T-helper 2 cell (primary cell): ENCODE results near the gene DNLZ.
"Not testable (repeated sequence)": the region's sequence is repeated elsewhere in the genome, so short reads cannot be mapped to it uniquely, and the experiment has no call there.

Experiments used
- DNase-seq, 5 experiments: peaks; one replicate each; pipeline versions ENCODE4 v3.0.0 to v3.0.0-alpha.2; 2012 to 2022
- total RNA-seq, 2 donors: gene quantifications; one replicate each; lab custom pipeline; 2026; lab: John Stamatoyannopoulos, UW

DNLZ gene
- 2.8 to 5.0 reads per million in 2 donors for total RNA-seq

DNA sequence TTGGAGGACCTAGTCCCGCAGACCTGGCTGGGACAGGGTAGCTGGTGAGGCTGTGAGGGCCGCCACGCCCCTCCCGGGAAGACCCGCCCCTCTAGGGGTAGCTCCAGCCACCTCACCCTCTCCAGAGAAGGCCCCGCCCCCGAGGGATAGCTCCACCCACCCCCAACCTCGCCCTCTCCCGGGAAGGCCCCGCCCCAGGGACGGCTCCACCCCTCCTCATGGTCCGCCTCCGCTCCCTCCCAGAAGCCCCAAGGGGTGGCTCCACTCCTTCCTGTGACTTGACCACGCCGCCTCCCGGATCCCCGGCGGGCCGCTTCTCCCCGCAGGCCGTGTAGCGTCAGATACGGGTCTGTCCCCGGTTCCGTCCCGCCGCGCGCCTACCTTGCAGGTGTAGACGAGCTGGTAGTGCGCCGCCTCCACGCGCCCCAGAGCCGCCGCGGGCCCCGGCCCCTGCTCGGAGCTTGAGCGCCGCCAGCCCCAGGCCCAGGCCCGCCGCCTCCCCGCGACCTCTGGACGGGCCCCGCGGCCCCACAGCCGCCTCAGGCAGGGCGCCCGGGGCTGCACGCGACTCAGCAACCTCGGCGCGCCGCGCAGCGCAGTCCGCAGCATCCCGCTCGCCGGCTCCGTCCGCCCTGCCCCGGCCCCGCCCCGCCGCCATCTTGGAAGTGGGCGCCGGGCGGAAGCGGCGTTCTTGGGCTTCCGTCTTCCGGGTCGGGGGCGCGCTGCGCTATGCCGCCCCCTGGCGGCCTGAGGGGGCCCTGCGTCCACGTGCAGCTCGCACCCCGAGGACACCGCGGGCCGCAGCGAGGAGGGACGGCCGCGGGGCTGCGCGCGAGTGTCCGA, at the start of gene DNLZ:
TSS of gene DNLZ (minus strand) at position 639 of the 843 bp plus-strand sequence. CDS start at position 609, 30 bp downstream.
- DNase-seq = peak; percentile 81 to 92 (median 90)

DNA sequence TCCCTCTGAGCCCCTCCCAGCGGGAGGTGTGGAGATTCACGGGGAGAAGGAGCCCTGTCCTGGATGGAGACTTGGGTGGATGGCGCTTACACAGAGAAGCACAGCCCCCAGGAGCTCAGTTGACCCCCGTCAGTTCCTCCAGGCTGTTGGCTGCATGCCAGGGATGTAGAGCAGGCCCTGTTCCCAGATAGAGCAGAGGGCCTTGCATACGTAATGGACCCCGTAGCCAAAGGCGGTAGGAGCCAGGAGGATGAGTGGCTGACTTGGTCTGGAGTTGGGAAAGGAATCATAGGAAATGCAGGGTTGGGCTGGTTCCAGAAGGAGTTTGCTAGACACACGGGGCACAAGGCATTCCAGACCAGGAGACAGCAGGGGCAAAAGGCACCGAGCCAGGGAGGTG, 49.4 kb upstream of the DNLZ start:
- no peak for DNase-seq

DNA sequence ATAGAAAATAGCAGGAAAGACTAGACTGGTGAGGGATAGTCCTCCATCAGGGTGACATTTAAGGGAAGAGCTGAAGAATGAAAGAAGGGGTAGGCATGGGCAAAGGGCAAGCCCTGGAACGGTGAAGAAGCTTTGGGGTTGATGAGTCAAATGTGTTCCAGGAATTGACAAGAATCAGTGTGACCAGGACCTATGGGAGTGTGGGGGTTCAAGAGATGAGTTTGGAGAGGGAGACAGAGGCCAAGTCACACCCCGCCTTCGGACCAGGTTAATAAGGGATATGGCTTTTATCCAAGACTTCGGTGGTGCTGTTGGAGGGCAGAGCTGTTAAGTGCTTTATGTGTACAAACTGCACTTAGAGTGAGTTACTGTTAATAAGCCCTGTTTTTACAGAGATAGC, 47.8 kb upstream of the DNLZ start:
- DNase-seq = no peak

DNA sequence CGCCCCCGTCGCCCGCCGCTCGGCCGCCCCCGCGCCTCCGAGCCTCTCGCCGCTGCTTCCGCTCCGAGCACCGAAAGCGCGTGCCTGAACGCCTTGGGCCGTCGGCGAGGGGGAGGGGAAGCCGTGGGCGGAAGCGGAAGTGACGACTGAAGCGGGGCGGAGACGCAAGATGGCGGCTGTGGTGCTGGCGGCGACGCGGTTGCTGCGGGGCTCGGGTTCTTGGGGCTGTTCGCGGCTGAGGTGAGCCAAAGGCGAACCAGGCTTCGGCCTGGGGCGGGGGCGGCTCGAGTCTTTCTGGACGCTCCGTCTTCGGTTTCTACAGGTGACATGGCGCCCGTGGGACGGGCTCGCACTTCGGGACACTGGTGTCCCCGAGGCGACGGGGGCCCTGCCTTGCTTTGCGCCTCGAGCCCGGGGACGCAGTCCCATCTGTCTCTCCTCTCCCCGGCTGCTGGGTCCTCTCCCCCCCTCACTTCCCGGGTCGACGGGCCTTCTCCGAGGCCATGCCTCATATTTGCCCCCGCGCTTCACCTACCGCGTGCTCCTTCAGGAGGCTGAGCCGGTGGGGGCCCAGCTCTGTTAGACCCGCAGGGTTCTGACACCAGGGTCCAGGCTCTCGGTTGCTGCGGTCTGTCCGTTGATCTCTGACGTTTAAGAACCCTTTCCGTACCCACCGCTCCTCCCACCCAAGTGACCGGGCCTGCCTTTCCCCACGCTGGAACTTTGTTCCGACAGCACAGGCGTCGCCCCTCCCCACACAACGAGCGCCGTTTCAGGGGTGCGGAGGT, 47.1 kb upstream of the DNLZ start, which contains the start of the genes ENTR1 and PMPCA:
TSS of gene ENTR1 (minus strand) at position 115 of the 788 bp plus-strand sequence. CDS start 217 bp downstream, outside the sequence.
TSS of gene PMPCA (plus strand) at position 159 of the 788 bp plus-strand sequence. CDS start at position 170, 11 bp downstream.
- peak; percentile 89 to 95 (median 93) for DNase-seq

DNA sequence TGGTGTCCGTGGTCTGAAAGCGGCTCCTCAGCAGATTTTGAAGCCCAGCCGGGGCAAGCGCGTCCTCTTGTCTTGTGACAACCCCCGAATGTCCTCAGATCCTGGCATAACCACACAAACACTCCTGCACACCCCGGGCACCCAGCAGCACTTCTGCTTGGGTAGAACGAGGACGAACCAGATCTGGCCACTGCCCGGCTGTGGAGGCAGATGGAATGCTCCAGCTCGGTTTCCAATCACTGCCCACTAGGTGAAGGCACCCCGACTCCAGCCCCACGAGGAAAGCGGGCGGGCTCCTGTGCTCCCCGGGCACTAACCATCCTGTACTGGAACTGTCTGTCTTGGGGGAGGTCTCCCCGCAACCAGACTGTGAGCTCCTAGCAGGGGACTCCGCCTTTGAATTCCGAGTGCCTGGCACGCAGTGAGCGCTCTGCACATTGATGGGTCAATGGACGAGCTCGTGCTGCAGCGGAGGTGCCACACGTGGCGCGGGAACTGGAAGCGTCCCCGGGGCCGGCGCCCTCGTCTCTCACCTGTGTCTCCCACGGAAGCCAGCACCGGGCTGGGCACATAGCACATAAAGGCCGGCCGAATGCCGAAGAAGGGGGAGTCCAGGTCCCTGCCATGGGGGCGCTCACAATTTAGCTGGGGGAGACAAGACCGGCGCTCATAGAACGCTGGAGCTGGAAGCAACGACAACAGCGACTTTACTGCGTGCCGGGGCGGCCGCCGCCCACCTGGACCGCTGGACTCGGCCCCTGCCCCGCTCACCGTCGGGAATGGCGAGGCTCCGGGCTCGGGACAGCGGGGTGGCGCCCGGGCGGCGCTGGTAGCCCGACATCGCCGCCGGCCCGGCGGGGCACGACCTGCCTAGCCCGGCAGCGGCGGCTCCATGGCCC, 46.3 kb upstream of the DNLZ start:
- DNase-seq = peak in 2 of 5 experiments; percentile 32 to 64

DNA sequence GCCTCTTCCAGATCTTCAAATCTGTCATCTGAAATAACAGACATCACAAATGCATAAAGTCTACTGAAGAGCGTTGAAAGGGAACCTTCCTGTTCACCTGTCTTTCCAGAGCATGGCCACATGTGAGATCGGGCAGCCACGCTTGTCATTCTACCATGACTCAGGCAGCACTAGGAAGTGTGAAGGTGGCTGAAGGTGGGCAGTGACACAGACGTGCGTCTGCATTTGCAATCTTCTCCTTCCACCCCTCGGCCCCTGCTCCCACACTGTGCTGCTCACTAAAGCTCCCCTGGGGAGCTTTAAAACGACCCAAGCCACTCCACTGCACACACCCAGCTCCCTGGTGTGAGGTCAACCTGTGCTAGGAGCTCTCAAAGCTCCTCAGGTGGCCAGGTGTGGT, 44.4 kb upstream of the DNLZ start:
- no peak for DNase-seq

DNA sequence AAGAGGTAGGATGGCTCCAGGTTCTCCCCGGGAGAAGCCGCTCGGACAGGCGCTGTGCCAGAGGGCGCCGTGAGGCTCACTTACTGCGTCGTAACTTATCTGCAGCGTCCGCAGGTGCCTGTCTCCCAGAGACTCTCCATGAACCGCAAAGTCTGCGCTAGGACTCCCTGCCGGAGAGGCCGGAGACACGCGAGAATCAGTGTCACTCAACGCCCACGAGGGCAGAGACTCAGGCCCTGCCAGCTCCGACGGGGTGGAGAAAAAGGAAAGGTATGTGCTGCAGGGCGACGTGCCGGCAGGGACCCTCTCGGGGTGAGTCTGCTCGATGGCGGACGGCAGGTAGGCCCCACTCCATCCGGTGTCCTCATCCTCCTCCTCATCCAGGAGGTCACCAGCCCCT, 43.5 kb upstream of the DNLZ start:
- DNase-seq = not testable (repeated sequence)

DNA sequence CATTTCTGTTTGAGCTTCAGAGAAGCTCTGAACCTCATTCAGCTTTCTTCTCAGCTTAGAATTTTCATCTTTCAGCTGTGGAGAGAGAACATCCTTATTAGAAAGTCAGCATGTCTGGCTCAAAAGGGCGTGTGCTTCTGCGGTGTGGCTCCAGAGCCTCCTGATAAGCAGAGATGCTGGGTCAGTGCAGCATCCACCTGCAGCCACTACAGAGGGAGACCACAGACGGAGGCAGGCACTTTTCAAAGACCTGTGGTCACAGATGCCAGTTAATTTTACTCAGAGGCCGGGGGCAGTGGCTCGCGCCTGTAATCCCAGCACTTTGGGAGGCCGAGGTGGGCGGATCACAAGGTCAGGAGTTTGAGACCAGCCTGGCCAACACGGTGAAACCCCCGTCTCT, 42.4 kb upstream of the DNLZ start:
- not testable (repeated sequence) for DNase-seq

DNA sequence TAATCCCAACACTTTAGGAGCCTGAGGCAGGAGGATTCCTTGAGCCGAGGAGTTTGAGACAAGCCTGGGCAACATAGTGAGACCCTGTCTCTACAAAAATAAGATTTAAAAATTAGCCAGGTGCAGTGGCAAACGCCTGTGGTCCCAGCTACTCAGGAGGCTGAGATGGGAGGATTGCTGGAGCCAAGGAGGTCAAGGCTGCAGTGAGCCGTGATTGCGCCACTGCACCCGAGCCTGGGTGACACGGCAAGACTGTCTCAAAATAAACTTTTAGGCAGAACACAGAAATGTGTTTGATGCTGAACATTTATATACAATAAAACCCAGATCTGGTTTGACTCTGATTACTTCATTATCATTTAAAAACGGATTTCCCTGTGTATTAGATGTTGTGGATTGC, 41.9 kb upstream of the DNLZ start:
- no peak for DNase-seq

DNA sequence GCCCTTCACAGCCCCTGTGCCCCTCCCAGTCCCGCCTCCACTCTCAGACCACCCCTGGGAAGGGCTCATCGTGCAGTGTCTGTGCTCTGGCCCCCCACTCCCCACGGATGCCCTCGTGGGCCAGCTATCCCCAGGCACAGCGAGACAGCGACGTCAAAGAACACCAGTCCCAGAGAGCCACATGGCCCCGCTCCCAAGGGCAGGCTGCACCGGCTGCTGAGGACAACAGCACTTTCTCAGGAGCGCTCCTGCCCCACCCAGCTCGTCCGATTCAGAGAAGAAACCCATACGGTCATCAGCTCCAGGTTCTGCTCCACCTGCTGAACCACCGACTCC, 41.2 kb upstream of the DNLZ start:
- DNase-seq = no peak

DNA sequence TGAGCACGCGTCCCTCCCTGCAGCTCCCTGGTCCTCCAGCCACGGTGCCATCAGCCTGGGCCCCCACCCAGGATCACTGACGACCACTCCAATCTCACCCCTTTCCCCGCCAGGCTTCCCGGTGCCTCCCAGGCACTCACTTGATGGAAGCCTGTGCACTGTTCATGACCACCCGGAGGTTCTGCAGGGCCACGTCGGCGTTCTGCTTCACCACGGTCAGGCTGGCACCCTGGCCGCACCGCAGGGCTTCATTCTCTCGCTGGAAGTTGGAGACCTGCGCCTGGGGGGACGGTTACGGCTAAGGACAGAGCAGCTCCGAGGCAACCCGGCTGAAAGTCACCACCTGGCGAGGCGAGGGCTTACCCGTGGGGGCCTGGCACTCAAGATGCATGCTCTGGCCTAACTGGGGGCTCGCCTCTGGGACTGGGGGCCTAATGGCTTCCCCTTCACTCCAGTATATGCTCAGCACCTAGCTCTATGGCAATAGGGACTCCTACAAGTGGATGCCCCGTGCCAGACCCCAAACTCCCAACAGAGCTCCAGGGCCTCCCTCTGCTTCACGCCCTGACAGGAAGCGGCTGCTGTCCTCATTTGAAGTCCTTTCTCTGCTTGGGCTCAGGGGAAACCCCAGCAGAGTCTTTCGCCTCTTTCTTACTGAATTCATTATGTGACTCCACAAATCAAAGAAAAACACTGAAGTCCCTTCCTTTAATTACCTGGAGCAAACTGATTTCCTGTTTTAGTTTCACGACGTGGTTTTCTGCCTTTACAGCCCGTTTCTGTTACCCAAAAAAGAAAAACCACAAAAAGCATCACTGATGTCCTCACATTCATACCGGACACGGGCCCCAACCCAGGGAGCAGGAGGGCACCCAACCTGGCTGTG, 40.6 kb upstream of the DNLZ start:
- DNase-seq = peak in 4 of 5 experiments; percentile 24 to 74 (median 30)

DNA sequence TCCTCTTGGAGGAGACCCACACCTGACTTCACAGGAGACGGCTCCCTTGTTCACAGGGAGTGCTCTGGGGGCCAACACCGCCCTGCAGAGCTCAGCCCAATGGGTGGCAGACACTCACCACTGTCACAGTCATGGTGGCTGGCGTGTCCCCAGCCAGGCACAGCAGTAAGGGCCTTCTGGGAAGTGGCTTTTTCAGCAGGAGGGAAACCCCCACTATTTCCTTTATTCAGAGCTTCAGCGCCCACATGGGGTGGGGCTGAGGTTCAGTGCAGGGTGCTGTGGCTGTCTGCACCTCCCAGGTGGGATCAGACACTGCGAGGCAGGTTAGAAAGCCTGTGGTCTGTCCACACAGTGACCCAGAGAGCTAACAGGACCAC, 40.0 kb upstream of the DNLZ start:
- DNase-seq = peak; percentile 39 to 93 (median 64)

DNA sequence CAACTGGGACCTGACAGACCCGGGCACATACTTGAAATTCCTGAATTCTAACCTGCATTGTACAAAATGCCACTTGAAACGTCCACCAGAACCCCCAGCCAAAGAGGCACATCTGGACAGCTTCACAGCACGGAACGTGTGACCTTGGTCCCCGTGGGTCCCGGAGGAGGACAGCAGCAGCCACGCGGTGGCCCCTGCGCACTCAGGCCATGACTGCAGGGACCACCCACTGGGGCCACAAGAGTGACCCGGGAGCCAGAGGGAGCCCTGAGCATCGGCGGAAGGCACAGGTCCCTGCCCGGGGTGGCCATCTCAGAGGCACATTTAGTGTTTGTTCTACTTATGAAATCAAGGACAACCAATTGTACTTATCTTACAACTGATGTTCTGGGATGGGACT, 38.5 kb upstream of the DNLZ start:
- DNase-seq = no peak

DNA sequence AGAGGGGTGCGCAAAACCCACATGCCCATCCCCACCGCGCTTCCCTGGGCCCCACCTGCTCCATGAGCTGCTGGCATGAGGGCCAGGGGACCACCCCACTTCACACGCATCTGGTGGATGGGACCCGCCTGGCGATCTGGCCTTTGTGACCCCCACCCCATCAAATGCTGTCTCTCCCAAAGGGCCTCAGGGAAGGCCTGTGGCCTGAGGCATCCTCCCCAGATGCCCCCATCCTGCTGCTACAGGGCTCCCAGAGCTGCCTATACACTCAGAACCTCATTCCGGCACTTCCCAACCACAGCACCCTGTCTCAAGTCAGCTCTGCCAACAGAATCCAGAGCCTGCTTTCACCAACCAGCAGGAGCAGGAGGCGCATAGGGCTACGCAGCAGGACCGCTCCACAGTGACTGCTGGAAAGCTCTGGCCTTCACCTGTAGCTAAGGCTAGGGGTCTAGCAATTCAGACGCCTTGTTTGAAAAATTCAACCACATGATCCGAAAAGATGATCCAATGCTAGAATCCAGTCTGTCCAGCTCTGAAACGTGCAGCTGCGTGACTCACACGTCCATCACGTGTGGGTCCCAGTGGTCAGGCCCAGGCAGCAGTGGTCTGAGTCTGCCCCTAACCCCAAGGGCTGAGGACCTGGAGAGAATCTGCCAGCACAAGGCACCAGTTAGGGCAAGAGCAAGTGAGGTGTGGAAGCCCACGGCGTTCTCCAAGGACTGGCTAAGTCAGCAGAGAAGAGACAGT, 37.8 kb upstream of the DNLZ start:
- no peak for DNase-seq

DNA sequence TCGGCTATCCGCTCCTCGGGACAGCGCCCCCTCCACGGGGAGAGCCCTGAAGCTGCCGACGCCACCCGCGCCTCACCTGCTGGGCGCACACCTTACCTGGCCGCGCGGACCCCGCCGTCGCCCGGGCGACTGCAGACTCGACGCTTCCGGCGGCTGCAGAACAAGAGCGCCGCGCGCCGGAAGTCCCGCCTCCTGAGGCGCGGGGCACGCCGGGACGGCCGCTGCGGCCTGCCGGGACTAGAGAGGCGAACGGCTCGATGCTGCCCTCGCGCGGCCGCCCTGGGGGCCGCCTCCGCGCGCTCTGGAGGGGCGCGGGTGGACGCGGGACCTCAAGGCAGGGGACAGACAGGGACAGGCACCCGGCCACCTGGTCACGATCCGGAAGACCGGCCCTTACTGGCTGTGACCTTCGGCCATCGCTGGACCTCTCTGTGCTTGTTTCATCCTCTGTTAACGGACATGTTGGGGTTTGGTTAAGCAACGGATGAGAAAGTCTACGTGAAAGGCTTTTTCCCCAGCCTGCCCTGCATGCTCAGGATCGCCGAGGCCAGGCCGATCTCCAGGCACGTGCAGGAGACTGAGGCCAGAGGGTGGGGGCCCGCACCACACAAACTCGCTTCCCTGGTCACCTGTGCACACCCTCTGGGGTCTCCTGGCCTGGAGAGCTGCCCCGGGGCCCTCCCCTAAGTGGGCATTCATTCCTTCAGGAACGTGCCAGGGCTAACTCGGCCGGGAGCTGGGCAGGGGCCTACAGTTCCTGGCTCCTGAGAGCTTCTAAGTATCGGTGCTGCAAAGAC, 36.7 kb upstream of the DNLZ start, which contains the start of gene SNAPC4:
TSS of gene SNAPC4 (minus strand) at position 133 of the 797 bp plus-strand sequence. CDS start 1,742 bp downstream, outside the sequence.
- peak; percentile 74 to 92 (median 80) for DNase-seq

DNA sequence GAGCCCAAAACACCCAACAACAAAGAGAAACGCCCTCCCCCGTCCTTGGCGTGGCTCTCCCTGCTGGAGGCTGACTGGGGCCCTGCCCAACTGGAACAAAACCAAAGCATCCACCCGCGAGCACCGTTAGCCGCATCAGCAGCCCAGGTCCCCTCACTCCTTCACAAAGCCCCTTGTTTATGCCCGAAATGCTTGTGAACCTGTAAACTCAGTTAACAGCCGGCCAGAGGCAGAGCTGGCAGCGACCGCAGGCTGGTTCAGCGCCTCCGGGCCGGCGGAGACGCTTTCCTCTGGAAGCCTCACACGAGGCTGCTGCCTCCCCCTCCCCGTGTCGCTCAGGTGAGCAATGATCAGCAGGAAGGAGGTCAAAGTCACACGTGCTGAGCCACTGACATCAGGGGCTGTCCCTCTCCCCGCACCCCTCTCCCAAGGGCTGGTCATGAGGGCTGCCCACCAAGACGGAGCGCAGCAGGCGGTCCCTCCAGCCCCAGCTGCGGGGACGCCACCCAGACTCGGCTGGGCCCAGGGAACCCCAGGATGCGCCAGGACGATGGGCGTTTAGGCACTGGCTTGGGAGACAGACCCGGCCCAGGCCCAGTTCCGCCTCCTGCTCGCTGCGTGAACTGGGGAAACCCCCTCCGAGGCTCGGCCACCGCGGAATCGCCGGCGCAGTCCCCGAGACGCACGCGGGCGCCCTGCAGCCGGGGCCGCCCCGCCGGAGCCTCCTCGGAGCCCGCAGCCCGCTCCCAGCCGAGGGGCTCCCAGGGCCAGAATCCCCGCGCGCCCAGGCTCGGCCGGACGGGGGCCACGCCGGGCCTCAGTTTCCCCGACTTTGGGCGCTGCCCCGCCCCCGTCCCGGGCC, 35.9 kb upstream of the DNLZ start:
- peak in 3 of 5 experiments; percentile 23 to 38 (median 26) for DNase-seq

DNA sequence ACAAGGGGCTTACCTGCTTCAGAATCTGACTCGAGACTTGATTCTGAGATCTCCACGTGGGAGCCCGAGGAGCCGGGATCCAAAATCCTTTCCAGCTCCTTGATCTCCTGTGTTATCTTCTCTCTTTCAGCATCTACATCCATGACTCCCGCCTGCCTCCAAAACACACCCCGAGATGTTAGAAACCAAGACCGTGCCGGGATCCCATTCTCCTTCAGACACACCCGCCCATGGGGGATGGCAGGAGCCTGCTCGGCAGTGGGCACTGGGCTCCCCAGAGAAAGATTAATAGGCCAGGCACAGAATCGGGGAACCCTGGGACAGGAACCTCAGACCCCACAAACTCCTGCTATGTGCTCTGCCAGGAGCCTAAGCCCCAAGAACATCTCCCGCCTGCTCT, 34.7 kb upstream of the DNLZ start:
- DNase-seq = no peak

DNA sequence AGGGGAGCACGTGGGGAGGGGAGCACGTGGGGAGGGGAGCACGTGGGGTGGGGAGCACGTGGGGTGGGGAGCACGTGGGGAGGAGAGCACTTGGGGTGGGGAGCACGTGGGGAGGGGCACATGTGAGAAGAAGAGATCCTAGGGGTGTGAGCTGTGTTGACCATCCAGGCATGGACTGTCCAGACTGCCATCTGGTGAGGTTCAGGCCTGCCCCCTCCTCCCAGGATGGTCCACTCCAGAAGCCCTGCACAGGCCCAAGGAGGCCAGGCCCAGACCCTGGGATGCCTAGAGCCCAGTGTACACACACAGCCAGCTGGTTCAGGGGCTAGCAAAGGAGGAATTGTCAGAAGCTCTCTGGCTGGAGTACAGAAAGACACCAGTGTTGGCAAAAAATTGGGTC, 34.1 kb upstream of the DNLZ start:
- no peak for DNase-seq

DNA sequence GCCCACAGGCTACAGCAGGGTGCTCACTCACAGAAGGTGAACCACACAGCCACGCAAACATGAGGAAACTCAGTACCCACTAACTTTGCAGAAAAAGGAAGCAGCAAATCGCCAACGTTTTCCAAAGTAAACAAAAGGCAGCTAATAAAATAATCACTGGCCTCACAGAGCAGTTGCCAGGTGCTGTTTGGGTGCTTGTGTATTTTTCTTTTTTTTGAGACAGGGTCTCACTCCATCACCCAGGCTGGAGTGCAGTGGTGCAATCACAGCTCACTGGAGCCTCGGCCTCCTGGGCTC, 32.6 kb upstream of the DNLZ start:
- DNase-seq = no peak
